ENCODE measurements around the gene PKD1.
"Not testable (repeated sequence)": the region's sequence is repeated elsewhere in the genome, so short reads cannot be mapped to it uniquely, and the experiment has no call there.

- TF ChIP-seq, protein P1, sequence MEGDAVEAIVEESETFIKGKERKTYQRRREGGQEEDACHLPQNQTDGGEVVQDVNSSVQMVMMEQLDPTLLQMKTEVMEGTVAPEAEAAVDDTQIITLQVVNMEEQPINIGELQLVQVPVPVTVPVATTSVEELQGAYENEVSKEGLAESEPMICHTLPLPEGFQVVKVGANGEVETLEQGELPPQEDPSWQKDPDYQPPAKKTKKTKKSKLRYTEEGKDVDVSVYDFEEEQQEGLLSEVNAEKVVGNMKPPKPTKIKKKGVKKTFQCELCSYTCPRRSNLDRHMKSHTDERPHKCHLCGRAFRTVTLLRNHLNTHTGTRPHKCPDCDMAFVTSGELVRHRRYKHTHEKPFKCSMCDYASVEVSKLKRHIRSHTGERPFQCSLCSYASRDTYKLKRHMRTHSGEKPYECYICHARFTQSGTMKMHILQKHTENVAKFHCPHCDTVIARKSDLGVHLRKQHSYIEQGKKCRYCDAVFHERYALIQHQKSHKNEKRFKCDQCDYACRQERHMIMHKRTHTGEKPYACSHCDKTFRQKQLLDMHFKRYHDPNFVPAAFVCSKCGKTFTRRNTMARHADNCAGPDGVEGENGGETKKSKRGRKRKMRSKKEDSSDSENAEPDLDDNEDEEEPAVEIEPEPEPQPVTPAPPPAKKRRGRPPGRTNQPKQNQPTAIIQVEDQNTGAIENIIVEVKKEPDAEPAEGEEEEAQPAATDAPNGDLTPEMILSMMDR (tag by site-specific recombination; IDR thresholded peaks at IDR 0.05) = not testable (repeated sequence)
- TF ChIP-seq ZNF121, OSR2 (tag by site-specific recombination; IDR thresholded peaks at IDR 0.05): not testable (repeated sequence)
Observed at GRCh38 chr16:2110332-2111008, 25.2 kb downstream of the PKD1 start.
